BLaER1 (cell line): Measurements from ENCODE around the gene NOC2L.
"Not testable (repeated sequence)": the region's sequence is repeated elsewhere in the genome, so short reads cannot be mapped to it uniquely, and the experiment has no call there.

Experiments used
- H3K27ac ChIP-seq: shearing (Covaris generic); formaldehyde crosslinking; 2 replicates; pipeline ENCODE4 v1.8.1; 2022
- H3K27me3 ChIP-seq: shearing (Covaris generic); formaldehyde crosslinking; 2 replicates; pipeline ENCODE4 v1.8.1; 2022
- H3K36me3 ChIP-seq: shearing (Covaris generic); formaldehyde crosslinking; 2 replicates; pipeline ENCODE4 v1.8.1; 2022
- H3K4me1 ChIP-seq: shearing (Covaris generic); formaldehyde crosslinking; 2 replicates; pipeline ENCODE4 v1.8.1; 2022
- H3K4me2 ChIP-seq: shearing (Covaris generic); formaldehyde crosslinking; 2 replicates; pipeline ENCODE4 v1.8.1; 2022
- H3K4me3 ChIP-seq: shearing (Covaris generic); formaldehyde crosslinking; 2 replicates; pipeline ENCODE4 v1.8.1; 2022
- H3K9ac ChIP-seq: shearing (Covaris generic); formaldehyde crosslinking; 2 replicates; pipeline ENCODE4 v1.8.1; 2022
- H3K9me3 ChIP-seq: shearing (Covaris generic); formaldehyde crosslinking; 2 replicates; pipeline ENCODE4 v1.8.1; 2022
- H4K20me1 ChIP-seq: shearing (Covaris generic); formaldehyde crosslinking; 2 replicates; pipeline ENCODE4 v1.8.1; 2022
- Cebpa-rat ChIP-seq: shearing (Covaris generic); IDR thresholded peaks from 2 replicates; pipeline ENCODE4 v1.8.1; 2022

NOC2L gene

GRCh38 chr1:1000357-1001056 is 41.5 kb upstream of the NOC2L start:
- peaks cover 65% of the 10 kb centered on the region for H4K20me1 ChIP-seq
- H3K9ac ChIP-seq, result peak overlapping the region; percentile 65
- peaks cover 91% of the 10 kb centered on the region for H3K27me3 ChIP-seq
- H3K27ac ChIP-seq, result peak overlapping the region; percentile 55; the same call in 1 of the 2 replicates
- TF ChIP-seq Cebpa-rat, result peak; percentile 66
- no peaks in the 10 kb centered on the region for H3K9me3 ChIP-seq
- no peaks in the 10 kb centered on the region for H3K36me3 ChIP-seq
- H3K4me3 ChIP-seq, result peak overlapping the region; percentile 70
- H3K4me2 ChIP-seq, result peak overlapping the region; percentile 88
- H3K4me1 ChIP-seq, result peaks cover 76% of the 10 kb centered on the region

GRCh38 chr1:999725-1000356 is 40.8 kb upstream of the NOC2L start, which contains the start of gene HES4:
HES4 (minus strand) TSS chr1:1000097; CDS start chr1:999973, 124 bp downstream.
- no peak for TF ChIP-seq Cebpa-rat
- Histone ChIP-seq H3K9ac (peak within 1 kb of the TSS; percentile 65), H3K27ac (peak within 1 kb of the TSS; percentile 55; the same call in 1 of the 2 replicates), H3K27me3 (peaks cover 97% of the 10 kb centered on the region), H3K4me3 (peak within 1 kb of the TSS; percentile 70), H3K36me3 (no peaks in the 10 kb centered on the region), H3K4me1 (peaks cover 70% of the 10 kb centered on the region), H3K4me2 (peak within 1 kb of the TSS; percentile 88), H3K9me3 (no peaks in the 10 kb centered on the region), H4K20me1 (peaks cover 65% of the 10 kb centered on the region)

- H3K4me1 ChIP-seq, result peaks cover 63% of the 10 kb centered on the region
- TF ChIP-seq Cebpa-rat, result no peak
- H3K9ac ChIP-seq, result peak overlapping the region; percentile 60
- H3K9me3 ChIP-seq, result no peaks in the 10 kb centered on the region
- H3K27ac ChIP-seq, result no peak overlapping the region
- H3K4me2 ChIP-seq, result peak overlapping the region; percentile 88
- H4K20me1 ChIP-seq, result peaks cover 65% of the 10 kb centered on the region
- peaks cover 99% of the 10 kb centered on the region for H3K27me3 ChIP-seq
- H3K36me3 ChIP-seq, result no peaks in the 10 kb centered on the region
- peak overlapping the region; percentile 70 for H3K4me3 ChIP-seq
These were observed 40.1 kb upstream of the NOC2L start for GRCh38 chr1:998995-999724.

GRCh38 chr1:998745-998994 is 39.6 kb upstream of the NOC2L start:
- peak overlapping the region; percentile 88 for H3K4me2 ChIP-seq
- H3K4me3 ChIP-seq, result peak overlapping the region; percentile 70

GRCh38 chr1:997993-998744 is 39.1 kb upstream of the NOC2L start:
- peak overlapping the region; percentile 88 for H3K4me2 ChIP-seq
- peaks cover 95% of the 10 kb centered on the region for H3K27me3 ChIP-seq
- no peak overlapping the region for H3K27ac ChIP-seq

More at GRCh38 chr1:998745-998994, 39.6 kb upstream of the NOC2L start:
- Histone ChIP-seq H3K4me1 (peaks cover 59% of the 10 kb centered on the region), H3K36me3 (no peaks in the 10 kb centered on the region), H3K9me3 (no peaks in the 10 kb centered on the region), H3K27ac (no peak overlapping the region), H3K9ac (peak overlapping the region; percentile 60), H4K20me1 (peaks cover 65% of the 10 kb centered on the region), H3K27me3 (peaks cover 100% of the 10 kb centered on the region)
- TF ChIP-seq Cebpa-rat, result no peak

GRCh38 chr1:997713-997992 is 38.6 kb upstream of the NOC2L start:
- H3K9me3 ChIP-seq, result no peaks in the 10 kb centered on the region
- peaks cover 90% of the 10 kb centered on the region for H3K27me3 ChIP-seq
- no peak overlapping the region for H3K4me3 ChIP-seq
- no peak overlapping the region for H3K9ac ChIP-seq
- H3K4me1 ChIP-seq, result peaks cover 54% of the 10 kb centered on the region
- H3K27ac ChIP-seq, result no peak overlapping the region
- no peaks in the 10 kb centered on the region for H3K36me3 ChIP-seq
- no peak for TF ChIP-seq Cebpa-rat
- no peak overlapping the region for H3K4me2 ChIP-seq
- peaks cover 56% of the 10 kb centered on the region for H4K20me1 ChIP-seq

More at GRCh38 chr1:997993-998744, 39.1 kb upstream of the NOC2L start:
- Histone ChIP-seq H4K20me1 (peaks cover 61% of the 10 kb centered on the region), H3K4me1 (peaks cover 59% of the 10 kb centered on the region), H3K4me3 (peak overlapping the region; percentile 70; the same call in 1 of the 2 replicates), H3K9me3 (no peaks in the 10 kb centered on the region), H3K9ac (no peak overlapping the region), H3K36me3 (no peaks in the 10 kb centered on the region)
- no peak for TF ChIP-seq Cebpa-rat

GRCh38 chr1:996851-997712 is 38.0 kb upstream of the NOC2L start:
- H3K4me2 ChIP-seq, result no peak overlapping the region

GRCh38 chr1:995665-996633 is 36.9 kb upstream of the NOC2L start:
- peaks cover 5% of the 10 kb centered on the region for H3K9me3 ChIP-seq
- H4K20me1 ChIP-seq, result peaks cover 41% of the 10 kb centered on the region
- H3K27ac ChIP-seq, result no peak overlapping the region
- no peak overlapping the region for H3K4me2 ChIP-seq
- peaks cover 73% of the 10 kb centered on the region for H3K27me3 ChIP-seq
- H3K4me3 ChIP-seq, result no peak overlapping the region
- no peak for TF ChIP-seq Cebpa-rat
- H3K9ac ChIP-seq, result no peak overlapping the region
- peaks cover 37% of the 10 kb centered on the region for H3K4me1 ChIP-seq
- H3K36me3 ChIP-seq, result no peaks in the 10 kb centered on the region

More at GRCh38 chr1:996851-997712, 38.0 kb upstream of the NOC2L start:
- peaks cover 48% of the 10 kb centered on the region for H3K4me1 ChIP-seq
- H3K27ac ChIP-seq, result no peak overlapping the region
- peaks cover 84% of the 10 kb centered on the region for H3K27me3 ChIP-seq
- H3K36me3 ChIP-seq, result no peaks in the 10 kb centered on the region
- H3K4me3 ChIP-seq, result no peak overlapping the region
- no peaks in the 10 kb centered on the region for H3K9me3 ChIP-seq
- no peak overlapping the region for H3K9ac ChIP-seq
- peaks cover 50% of the 10 kb centered on the region for H4K20me1 ChIP-seq
- no peak for TF ChIP-seq Cebpa-rat

- H3K36me3 ChIP-seq, H3K4me2 ChIP-seq, H3K4me3 ChIP-seq, H3K9ac ChIP-seq, H3K27ac ChIP-seq, H3K9me3 ChIP-seq: not testable (repeated sequence)
- Histone ChIP-seq H3K4me1 (peaks cover 23% of the 10 kb centered on the region), H3K27me3 (peaks cover 59% of the 10 kb centered on the region), H4K20me1 (peaks cover 27% of the 10 kb centered on the region)
These were observed 35.5 kb upstream of the NOC2L start for GRCh38 chr1:994546-994945.
